ENCODE measurements around the gene STAT6.
A peak's percentile ranks its signal among the peaks of the same experiment; 100 is the strongest.

STAT6 gene

GRCh38 chr12:57129889-57130288 is 18.7 kb upstream of the STAT6 start:
- DNase-seq (ENCODE audit: low read depth) = peak; percentile 82

GRCh38 chr12:57129321-57129842 is 18.2 kb upstream of the STAT6 start:
- TF ChIP-seq, protein P1, sequence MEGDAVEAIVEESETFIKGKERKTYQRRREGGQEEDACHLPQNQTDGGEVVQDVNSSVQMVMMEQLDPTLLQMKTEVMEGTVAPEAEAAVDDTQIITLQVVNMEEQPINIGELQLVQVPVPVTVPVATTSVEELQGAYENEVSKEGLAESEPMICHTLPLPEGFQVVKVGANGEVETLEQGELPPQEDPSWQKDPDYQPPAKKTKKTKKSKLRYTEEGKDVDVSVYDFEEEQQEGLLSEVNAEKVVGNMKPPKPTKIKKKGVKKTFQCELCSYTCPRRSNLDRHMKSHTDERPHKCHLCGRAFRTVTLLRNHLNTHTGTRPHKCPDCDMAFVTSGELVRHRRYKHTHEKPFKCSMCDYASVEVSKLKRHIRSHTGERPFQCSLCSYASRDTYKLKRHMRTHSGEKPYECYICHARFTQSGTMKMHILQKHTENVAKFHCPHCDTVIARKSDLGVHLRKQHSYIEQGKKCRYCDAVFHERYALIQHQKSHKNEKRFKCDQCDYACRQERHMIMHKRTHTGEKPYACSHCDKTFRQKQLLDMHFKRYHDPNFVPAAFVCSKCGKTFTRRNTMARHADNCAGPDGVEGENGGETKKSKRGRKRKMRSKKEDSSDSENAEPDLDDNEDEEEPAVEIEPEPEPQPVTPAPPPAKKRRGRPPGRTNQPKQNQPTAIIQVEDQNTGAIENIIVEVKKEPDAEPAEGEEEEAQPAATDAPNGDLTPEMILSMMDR (conservative IDR thresholded peaks at IDR 0.05; ENCODE audit: low read length) = no peak
- peak; percentile 60 for DNase-seq (ENCODE audit: low read depth)
- peak overlapping the region; percentile 93 for H3K4me3 ChIP-seq (ENCODE audit: low read length)

More at GRCh38 chr12:57129889-57130288, 18.7 kb upstream of the STAT6 start:
- TF ChIP-seq, protein P1 (conservative IDR thresholded peaks at IDR 0.05; ENCODE audit: low read length) = no peak
- peak overlapping the region; percentile 93 for H3K4me3 ChIP-seq (ENCODE audit: low read length)

GRCh38 chr12:57128519-57129247 is 17.5 kb upstream of the STAT6 start:
- no peak for DNase-seq (ENCODE audit: low read depth)
- TF ChIP-seq, protein P1 (conservative IDR thresholded peaks at IDR 0.05; ENCODE audit: low read length) = no peak
- peak overlapping the region; percentile 93 for H3K4me3 ChIP-seq (ENCODE audit: low read length)

GRCh38 chr12:57127726-57128518 is 16.8 kb upstream of the STAT6 start, which contains the start of gene LRP1:
Gene LRP1, plus strand, starts transcription at chr12:57128483. Its CDS starts 482 bp downstream, at chr12:57128965.
- DNase-seq (ENCODE audit: low read depth) = peak; percentile 93
- H3K4me3 ChIP-seq (ENCODE audit: low read length) = peak within 1 kb of the TSS; percentile 93
- TF ChIP-seq, protein P1 (conservative IDR thresholded peaks at IDR 0.05; ENCODE audit: low read length) = no peak

DNA sequence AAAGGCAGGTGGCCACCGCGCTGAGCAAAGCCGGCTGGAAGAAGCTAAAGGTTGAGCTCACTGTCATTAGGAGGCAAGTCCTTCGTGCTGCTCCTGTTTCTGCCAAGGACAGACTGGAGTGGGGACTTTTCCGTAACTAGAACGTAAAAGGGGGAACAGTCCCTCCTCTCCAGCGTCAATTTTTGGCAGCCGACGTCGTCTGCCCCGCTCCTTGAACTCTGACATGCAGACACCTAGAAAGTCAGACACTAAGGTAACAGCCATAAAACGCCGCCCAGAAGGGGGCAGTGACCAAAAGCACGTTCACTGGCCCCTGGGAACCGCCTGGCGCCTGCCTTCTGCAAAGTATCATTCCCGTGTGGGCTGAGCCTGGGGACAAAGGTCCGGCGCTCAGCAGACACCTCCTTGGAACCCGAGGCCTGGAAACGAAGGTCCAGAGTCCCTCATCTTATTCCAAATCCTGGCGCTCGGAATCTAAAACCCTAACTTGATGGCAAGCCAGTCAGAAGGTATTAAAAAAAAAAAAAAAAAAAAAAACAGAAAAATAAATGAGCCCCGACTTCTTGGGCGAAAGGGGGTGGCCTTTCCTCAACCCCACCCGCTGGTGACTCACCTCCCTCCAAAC is 16.1 kb upstream of the STAT6 start:
- DNase-seq (ENCODE audit: low read depth) = no peak
- H3K4me3 ChIP-seq (ENCODE audit: low read length) = peak overlapping the region; percentile 93
- TF ChIP-seq, protein P1 (conservative IDR thresholded peaks at IDR 0.05; ENCODE audit: low read length) = peak; percentile 40

GRCh38 chr12:57126561-57126960 is 15.4 kb upstream of the STAT6 start:
- TF ChIP-seq, protein P1 (conservative IDR thresholded peaks at IDR 0.05; ENCODE audit: low read length) = no peak
- peak overlapping the region; percentile 1; the same call in 1 of the 2 replicates for H3K4me3 ChIP-seq (ENCODE audit: low read length)
- no peak for DNase-seq (ENCODE audit: low read depth)
